GM08714 (cell line): Measurements from ENCODE around the gene NOTCH2.

Experiments used
- H3K4me3 ChIP-seq: fragments of 200-500 bp; sonication (Bioruptor generic); 2 replicates; pipeline ENCODE4 v1.5.1; 2014; ENCODE audit warnings: mild to moderate bottlenecking, low read length, inconsistent platforms
- ZNF274 ChIP-seq: IDR thresholded peaks from 2 replicates; pipeline ENCODE4 v1.6.1; 2012; ENCODE audit warnings: mild to moderate bottlenecking, low read depth, low read length

Gene NOTCH2

DNA sequence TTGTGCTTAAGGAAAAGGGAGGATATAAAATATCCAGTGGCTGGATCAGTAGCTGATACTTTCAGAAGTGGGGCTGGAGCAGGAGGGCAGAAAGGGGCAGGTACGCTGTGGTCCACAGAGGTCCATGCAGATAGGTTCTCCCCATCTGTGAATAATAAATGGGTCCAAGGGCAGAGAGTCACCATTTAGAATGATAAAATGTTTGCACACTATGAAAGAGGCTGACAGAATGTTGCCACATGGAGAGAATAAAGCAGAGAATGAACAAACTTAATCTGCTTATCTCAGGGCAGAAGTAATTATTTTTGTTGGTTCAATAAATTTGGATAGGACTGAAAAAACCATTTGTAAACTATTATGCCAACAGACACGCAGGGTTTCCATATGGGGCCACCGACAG, 156.5 kb downstream of the NOTCH2 start:
- H3K4me3 ChIP-seq = no peak overlapping the region
- TF ChIP-seq ZNF274 = no peak

DNA sequence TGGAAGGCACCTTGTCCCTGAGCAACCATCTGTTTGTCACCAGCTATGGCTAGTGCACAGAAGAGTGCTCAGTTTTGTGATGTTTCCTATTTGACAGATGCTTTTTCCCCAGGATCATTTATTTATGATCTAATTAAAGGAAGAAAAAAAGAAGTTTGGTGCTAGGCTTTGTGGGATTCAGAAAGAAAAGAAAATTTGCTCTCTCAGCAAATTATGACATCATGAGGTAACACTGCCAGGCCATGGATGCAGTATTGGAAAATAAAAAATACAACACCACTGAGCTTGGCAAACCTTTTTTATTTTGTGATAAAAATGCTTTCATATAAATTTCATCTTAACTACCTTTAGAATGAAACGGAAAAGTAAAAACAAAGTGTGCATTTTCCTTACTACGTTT, 157.7 kb downstream of the NOTCH2 start:
- H3K4me3 ChIP-seq = no peak overlapping the region
- TF ChIP-seq ZNF274 = no peak

DNA sequence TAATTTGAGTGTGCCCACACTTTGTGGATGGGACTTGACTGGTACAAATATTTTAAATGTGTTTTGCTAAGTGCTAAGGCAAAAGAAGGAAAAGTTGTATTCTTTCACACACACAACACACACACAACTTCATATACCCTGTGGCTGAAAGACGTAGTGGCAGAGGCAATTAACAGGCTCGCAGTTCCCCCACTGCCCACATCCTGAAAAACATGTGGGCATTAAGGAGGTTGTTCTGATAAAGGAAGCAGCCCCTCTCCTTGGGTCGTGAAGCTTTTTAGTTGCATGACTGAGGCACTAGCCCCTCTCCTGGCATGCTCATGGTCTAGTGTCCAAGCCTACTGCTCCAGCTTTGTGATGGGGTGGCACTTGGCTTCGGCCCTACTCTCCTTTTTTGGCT, 158.8 kb downstream of the NOTCH2 start:
- H3K4me3 ChIP-seq = no peak overlapping the region
- TF ChIP-seq ZNF274 = no peak

DNA sequence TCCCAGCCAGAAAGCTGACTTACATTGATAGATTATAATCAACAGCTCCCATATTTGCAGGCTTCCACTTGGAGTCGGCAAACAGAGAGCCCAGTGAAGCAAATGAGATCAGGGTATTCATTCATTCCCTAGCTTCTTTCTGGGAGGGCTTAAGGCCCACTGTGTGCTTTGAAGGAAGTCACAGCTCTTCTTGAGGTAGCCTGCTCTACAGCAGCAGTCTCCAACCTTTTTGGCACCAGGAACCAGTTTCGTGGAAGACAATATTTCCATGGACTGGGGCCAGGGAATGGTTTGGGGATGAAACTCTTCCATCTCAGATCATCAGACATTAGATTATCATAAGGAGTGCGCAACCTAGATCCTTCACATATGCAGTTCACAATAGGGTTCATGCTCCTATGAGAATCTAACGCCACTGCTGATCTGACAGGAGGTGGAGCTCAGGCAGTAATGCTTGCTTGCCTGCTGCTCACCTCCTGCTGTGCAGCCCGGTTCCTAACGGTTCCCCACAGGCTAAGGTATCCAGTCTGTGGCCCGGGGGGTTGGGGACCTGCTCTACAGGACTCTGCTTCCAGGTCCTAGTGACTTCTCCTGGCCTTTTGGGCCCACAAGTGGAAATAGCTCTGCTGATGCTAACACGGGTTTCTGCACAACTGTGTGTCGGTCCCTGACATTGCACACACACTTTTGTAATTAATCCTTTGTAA, 159.4 kb downstream of the NOTCH2 start:
- no peak overlapping the region for H3K4me3 ChIP-seq
- no peak for TF ChIP-seq ZNF274

DNA sequence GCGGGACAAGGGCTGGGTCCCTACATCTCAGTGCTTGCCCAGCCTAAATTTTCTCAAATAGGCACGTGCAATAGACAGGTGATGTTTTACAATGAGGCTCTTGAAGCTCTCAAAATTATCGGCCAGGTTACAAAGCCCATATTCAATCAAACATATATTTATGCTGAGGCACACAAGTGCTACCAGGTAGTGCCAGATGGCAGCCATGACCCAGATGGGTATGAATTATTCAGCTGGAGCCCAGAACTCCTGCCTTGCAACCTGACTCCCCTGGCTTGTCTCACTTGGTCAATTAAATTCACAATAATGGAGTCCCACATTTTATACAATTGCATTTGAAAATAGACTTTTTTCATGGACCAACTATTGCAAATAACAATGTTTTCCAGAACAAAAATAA, 160.8 kb downstream of the NOTCH2 start:
- TF ChIP-seq ZNF274 = no peak
- no peak overlapping the region for H3K4me3 ChIP-seq

DNA sequence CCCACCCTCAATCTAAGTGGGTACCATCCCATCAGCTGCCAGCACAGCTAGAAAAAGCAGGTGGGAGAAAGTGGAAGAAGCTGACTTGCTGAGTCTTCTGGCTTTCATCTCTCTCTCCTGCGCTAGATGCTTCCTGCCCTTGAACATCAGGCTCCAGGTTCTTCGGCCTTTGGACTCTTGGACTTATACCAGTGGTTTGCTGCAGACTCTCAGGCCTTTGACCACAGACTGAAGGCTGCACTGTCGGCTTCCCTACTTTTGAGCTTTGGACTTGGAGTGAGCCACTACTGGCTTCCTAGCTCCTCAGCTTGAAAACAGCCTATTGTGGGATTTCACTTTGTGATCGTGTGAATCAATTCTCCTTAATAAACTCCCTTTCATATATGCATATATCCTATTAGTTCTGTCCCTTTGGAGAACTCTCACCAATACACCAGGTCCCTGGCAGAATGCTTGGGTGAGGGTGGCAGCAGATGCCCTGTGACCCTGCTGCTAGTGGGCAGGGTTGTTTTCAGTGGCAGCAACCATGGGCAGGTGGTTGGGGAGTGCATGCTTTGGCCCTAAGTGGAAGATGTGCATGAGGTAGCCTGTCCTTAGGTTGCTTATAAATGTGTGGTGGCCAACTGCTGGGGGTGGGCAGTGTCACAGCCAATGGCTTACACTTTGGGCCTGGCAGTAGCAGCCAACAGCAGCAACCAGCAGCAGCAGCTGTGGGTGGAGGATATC, 162.4 kb downstream of the NOTCH2 start:
- TF ChIP-seq ZNF274 = no peak
- no peak overlapping the region for H3K4me3 ChIP-seq

DNA sequence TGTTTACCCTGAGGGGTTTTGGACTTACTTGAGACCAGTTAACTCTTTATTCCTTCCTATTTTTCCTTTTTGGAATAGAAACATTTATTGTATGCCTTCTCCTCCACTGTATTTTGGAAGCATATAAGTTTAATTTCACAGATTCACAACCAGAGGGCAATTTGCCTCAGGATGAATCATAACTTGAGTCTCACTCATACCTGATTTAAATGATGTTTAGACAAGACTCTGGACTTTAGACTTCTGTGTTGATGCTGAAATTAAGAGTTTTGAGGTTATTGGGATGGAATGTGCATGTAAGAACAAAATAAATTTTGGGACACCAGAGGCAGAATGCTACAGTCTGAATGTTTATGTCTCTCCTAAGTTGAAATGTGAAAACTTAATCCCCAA, 166.0 kb downstream of the NOTCH2 start:
- no peak for TF ChIP-seq ZNF274
- H3K4me3 ChIP-seq = no peak overlapping the region

DNA sequence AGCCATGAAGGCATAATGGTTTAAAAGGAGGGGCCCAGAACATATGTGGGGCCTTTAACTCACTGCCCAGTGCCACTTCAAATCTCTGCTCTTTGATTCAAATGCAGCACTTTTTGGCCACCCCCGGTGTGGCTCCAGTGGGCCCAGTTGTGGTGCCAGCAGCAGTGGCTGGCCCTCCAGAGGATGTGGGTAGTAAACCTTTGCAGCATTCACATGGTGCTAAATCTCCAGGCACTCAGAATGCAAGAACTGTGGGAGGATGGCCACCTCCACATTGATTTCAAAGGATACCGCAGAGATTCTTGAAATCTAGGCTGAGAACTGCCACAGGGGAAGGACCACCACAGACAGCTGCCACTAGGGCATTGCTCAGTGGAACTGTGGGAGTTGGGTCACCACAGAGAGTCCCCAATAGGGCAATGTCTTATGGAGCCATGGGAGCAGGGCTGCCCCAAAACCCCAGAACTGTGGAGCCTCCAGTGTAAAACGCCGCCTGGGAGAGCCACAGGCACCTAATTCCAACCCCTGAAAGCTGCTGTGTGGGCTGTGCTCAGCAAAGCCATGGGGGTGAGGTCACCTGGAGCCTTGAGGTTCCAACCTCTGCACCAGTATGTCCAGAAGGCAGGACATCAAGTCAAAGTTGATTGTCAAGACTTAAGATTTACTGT, 166.6 kb downstream of the NOTCH2 start:
- H3K4me3 ChIP-seq = no peak overlapping the region
- TF ChIP-seq ZNF274 = no peak

DNA sequence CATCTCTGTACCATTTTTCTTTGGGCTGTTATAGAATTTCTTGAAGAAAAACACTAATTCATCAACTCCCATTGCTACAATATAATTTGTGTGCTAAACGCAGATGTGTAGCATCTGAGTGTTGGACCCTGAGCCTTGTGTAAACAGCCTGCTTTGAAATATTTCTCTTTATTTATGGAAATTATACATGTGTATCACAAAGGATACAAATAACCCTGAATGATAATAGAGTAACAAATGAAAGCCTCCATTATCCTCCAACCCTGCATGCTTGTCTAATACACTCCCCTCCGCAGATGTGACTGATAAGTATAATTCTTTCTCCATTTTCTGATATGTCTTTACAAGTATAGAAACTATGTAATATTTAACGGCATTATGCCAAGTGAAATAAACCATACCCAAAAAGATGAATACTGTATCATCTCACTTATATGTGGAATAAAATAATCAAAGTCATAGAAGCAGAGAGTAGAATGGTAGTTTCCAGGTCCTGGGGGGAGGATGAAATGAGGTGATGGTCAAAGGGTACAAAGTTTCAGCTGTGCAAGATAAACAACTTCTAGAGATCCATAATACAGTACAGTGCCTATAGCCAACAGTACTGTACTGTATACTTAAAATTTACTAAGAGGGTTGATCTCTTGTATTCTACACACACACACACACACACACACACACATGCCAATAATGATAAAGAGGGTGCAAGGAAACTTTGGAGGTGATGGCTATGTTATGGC, 170.3 kb downstream of the NOTCH2 start:
- no peak overlapping the region for H3K4me3 ChIP-seq
- TF ChIP-seq ZNF274 = no peak

DNA sequence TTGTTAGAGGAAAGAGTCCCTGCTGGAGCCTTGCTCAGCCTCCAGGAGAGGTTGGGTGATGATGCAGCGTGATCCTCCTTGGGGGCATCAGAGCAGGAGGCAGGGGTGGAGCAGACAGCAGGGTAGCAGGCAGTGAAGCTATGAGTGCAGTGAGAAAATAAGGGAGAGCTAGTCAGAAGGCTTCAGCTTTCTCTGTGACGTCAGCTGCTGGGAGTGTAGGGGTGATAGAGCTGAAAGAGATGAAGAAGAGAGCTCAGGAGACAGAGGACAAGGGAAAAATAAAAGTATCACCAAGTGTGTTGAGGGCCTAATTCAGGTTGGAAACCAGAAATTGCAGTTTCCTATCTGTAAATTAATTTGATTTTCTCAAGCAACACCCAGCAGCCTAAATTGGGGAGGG, 170.9 kb downstream of the NOTCH2 start:
- no peak overlapping the region for H3K4me3 ChIP-seq
- TF ChIP-seq ZNF274 = no peak

DNA sequence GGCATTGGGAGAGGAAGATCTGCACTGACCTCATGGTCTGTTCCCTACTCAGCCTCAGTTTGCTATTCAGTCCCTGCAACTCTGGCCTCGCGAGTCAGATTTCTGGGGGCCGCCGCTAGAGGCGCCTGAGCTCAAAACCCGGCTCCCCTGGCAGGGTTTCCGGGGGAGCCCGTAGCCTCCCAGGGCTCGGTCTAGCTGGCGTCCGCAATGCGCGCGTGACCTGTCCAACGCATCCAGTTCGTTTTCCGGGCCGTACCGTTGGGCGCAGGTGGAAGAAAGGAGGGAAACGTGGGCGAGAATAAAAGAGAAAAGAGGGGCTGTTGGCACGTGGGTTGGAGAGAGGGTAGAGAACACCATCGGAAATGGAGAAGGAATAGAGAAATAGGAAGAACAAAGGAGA, 173.2 kb downstream of the NOTCH2 start, which contains the start of gene ADAM30:
Gene ADAM30 (minus strand): TSS at position 213 of the 400 bp plus-strand sequence. CDS start 179 bp downstream, at position 34.
- no peak for TF ChIP-seq ZNF274

DNA sequence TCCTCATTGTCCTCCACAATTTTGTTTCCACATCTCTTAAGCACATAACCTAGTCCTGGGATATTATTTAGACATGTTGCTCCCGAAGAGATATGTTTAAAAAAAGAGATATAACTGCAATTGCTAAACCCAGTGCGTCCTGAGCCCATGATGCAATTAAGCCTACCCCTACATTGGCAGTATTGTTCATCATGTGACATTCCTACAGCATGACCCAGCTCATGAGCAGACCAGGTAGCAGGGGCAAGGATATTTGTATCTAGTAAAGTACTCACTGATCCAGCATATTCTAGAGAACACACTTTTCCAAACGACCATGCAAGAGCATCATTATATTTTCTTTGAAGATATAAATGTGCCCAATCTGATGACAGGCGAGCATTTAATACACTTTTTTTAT, 174.4 kb downstream of the NOTCH2 start:
- TF ChIP-seq ZNF274 = no peak
- H3K4me3 ChIP-seq = no peak overlapping the region

More for the DNA sequence above, 173.2 kb downstream of the NOTCH2 start, which contains the start of gene ADAM30:
- H3K4me3 ChIP-seq = no peak within 1 kb of the TSS

DNA sequence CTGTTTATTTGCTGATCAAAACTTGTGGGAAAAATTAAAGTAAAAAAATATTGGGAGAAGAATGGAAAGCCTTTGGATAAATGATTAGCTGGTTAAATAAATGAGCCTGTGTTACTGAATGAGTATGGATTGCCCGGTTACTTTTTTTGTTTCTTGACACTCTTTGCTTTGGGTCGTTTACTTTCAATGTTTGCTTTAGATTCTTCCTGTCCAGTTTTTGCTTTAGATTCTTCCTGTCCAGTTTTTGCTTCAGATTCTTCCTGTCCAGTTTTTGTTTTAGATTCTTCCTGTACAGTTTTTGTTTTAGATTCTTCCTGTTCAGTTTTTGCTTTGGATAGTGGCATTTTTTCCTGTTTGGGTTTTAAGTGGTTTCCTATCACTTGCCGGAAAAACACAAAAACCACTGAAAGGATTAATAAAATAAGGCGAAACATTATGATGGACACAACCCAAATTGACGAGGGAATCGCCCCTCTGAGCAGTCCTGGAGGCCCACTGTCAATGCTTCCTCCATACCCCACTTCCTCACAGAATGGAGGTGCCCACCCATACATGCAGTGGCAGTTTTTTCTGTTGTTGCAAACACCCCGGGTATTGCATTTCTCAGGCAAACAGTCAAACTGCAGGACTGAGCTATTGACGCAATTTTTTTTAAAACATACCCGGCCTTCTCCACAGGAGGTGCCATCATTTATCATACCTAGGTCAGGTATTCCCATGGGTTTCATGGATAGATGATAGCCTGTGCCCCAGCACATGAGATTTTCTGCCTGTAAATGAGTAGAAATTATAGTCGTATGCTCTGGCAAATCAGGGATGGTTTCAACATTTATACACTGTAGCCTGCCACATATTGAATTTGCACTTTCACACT, 175.4 kb downstream of the NOTCH2 start:
- TF ChIP-seq ZNF274 = no peak

More for the DNA sequence above, 175.4 kb downstream of the NOTCH2 start:
- H3K4me3 ChIP-seq = no peak overlapping the region
